ENCODE measurements around the gene LRP1B.
"Not testable (repeated sequence)": the region's sequence is repeated elsewhere in the genome, so short reads cannot be mapped to it uniquely, and the experiment has no call there.

LRP1B gene

DNA sequence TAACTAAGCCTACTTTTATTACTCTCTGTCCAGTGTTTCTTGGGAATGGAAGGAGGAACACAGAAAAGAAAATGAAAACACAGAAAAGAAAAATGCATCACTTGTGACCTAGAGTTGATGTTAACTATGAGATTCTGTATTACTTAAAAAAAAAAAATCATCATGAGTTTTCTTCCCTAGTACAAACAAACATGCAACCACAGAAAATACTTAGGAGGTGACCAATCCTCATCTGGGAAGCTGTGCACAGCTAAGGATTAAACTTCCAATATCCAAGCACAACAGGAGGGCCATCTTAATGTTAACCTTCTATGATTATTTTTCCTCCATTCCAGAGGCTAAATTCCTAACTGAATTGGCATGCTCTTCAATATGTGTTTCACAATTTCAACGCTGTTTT, 1140.4 kb downstream of the LRP1B start:
- DNase-seq: no peak

DNA sequence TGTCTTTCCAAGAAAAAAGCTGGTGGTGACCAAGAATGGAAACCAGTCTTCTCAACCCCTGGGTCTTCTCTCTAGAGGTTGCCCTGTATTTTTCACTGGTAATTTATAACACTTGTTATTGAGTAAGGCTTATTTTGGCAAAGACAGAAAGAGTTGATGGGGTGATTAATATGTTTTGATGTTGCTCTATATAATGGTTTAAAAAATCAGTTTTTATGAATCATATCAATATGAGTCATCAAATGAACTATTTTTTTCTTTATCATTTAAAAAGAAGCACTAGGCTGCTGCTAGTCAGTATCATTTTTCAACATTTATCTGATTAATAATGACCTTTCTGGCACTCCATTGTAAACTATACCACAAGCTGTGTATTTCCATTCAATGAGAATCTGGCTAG, 1142.2 kb downstream of the LRP1B start:
- DNase-seq: no peak

- no peak for DNase-seq
Observed at GRCh38 chr2:140986456-140986855, 1144.4 kb downstream of the LRP1B start.

- DNase-seq: peak in 1 of 4 experiments; percentile 22
Observed at GRCh38 chr2:140975237-140975636, 1155.6 kb downstream of the LRP1B start.

DNA sequence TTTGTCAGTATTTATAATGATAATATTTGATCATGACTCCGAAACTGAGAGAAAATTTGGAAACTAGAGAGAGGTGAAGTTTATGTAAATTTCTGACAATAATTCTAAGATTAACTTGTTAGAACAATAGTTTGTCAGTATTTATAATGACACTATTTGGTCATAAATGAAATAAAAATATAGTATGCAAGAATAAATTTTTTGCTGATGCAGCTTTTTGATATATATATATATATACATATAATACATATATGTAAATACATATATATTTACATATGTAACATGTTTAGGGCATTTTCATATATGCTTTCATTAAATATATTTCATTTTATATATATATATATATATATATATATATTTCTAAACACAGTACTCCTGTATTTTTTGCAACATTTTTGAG, 1158.1 kb downstream of the LRP1B start:
- DNase-seq: no peak

GRCh38 chr2:140964324-140964723, 1166.5 kb downstream of the LRP1B start:
- not testable (repeated sequence) for DNase-seq

DNA sequence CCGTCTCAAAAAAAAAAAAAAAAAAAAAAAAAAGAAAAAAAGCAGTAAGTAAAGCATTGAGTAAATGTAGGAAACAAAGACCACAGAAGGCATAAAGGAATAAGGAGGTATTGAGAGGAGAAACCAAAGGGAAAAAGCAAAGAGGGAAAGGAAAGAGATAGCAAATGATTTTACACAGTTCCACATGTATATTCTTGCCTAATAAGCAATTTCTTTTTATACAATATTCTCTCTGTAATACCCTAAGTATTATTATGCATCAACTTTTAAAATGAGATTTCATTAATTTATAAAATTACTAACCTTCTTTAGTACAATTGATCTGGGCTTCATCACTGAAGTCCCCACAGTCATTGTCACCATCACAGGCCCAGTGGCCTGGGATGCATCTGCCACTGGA, 1180.9 kb downstream of the LRP1B start:
- no peak for DNase-seq

GRCh38 chr2:140947236-140947635, 1183.6 kb downstream of the LRP1B start:
- DNase-seq: no peak

DNA sequence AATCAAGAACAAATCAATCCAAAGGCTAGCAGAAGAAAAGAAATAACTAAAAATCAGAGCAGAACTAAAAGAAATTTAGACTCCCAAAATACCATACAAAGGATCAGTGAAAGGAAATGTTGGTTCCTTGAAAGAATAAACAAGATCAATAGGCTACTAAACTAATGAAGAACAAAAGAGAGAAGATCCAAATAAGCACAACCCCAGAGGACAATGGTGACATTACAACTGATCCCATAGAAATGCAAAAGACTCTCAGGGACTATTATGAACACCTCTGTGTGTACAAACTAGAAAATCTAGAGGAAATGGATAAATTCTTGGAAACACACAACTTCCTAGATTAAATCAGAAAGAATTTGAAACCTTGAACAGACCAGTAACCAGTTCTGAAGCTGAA, 1186.9 kb downstream of the LRP1B start:
- no peak for DNase-seq

GRCh38 chr2:140942284-140942683, 1188.5 kb downstream of the LRP1B start:
- DNase-seq: no peak

DNA sequence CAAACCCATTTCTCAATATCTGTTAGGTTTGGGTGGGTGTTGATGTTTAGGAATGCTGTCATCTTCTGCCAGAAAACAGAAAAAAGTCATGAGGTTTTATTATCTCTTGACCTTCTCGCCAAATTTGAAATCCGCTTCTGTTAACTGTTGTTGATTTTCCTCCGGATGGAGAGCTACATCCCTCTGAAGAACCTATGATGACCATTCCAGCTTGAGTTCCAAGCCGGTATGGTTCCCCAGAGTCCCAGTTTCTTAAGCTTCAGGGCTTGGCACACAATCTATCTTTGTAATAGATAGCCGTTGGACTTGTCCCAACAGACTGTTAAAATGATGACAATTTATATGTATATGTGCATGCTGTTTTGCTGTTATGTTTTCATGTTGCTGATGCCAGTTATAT, 1201.0 kb downstream of the LRP1B start:
- DNase-seq: peak in 2 of 4 experiments; percentile 27 to 48

DNA sequence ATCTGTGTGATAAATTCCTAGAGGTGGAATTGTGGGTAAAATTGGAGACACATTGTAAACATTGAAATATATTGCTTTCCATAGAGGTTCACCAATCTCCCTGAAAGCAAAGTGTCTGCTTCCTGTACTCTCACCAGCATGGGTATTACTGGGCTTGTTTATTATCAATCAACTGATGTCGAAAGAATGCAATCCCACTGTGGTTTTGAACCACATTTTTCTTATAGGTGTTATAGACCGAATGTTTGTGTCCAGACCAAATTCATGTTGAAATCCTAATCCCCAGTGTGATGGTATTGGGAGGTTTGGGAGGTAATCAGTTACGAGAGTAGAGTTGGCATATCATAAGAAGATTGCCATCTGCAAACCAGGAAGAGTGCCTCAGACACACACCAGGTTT, 1212.4 kb downstream of the LRP1B start:
- no peak for DNase-seq

DNA sequence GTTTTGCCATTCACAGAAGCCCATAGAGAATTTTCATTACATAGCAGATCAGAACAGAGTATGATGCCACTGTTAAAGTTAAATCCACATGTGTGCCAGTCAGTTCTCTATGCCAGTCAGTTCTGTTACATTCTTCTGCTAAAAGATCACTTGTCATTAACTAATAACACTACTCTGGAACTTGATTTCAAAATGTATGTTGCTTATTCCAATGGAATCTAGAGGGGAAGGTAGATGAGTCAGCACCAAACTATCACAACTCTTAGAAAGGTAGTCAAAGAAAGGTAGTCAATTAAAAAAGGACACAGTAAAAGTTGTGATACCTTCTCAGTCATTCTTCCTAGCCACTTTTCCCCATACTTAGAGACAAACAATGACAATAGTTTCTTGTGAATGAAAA, 1214.4 kb downstream of the LRP1B start:
- DNase-seq: no peak

DNA sequence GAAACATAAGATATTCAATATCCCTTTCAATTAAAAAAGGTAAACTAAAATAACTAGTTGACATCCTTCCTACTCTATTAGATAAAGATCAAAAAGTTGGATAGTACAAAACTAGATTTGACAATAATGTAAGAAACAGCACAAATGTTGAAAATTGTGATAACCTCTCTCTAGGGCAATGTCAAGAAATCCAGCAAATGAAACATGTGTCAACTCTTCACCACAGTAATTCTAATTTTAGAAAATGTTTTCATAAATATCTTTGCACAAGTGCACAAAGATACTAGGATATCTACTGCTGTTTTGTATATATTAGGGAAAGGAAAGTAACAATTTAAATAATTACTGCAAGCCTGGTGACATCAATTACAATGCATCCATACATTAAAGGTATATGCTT, 1220.1 kb downstream of the LRP1B start:
- no peak for DNase-seq

DNA sequence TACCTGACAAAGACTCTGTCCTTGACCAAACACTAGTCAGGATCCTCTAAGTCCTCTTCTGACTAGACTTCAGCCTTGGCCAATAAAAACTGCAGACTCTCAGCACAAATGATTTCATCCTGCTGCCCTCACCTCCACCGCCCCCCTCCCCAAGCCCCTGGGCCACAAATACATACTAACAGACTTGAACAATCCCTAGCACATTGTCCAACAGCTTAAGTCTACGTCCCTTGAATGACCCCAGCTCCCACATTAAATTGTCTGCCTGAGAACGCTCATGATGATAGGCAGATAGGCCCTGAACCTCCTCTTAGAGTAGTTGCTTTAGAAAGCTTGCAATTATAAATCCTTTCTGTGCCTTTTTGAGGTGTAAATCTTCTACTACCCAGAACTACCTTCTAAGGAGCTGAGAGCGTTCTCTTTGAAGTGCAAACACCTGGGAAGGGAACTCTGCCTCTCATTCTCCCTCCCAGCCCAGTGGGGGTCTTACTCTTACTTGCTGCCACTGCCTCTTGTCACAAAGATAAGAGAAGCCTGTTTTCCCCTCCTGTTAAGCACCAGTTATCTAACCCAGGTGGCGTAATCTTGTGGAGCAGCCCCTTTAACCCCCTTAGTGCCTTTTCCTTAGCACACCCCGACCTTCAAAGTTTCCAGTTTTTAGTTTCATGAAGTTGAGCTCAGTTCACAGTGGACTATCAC, 1225.6 kb downstream of the LRP1B start:
- no peak for DNase-seq

DNA sequence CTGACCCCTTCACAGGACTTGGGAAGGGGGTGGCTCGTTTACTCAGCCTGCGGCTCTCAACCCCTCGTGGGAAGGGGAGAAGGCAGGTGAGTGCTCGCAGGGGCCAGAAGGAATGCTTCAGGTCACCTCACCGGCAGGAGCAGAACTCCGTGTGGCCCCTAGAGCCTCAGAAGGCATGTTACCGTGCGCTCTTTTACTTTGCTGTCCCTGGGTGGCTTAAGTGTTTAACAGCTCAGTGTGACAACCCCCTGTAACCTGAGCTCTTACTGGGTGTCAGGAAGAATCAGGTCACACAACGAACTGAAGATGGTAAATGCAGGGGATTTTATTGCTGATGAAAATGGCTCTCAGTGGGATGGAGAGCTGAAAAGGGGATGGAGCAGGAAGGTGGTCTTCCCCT, 1235.4 kb downstream of the LRP1B start:
- no peak for DNase-seq

GRCh38 chr2:140893685-140894084, 1237.1 kb downstream of the LRP1B start:
- DNase-seq: no peak

DNA sequence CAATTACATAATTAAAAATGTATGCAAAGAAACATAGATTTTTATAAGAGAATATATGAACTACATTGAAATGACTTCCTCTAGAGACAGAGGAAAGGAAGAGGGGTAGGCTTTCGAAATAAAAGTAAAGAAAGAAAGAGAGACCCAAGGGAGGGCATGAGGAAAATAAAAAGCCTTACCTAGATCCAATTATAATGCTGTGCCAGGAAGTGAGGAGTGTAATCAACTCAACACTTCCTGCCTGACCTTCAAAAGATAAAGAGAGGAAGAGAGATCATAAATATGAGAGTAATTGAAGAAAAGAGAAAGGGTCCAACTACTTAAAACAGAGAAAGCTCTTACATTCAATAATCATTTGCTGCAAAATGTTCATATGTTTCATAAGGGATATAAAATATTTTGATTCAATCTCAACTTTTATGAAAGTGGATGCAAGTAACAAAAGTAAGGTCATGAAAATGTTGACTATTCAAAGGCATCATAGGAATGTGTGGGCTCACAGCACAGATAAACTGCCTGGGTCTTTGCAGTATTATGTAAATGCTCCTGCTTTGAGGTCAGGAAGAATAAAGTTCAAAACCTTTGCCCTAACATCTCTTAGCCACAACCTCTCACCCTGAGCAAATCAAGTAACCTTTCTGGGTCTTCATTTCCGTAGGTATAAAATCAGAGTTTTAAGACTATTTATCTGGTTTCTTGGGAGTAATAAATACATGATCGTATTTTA, 1237.7 kb downstream of the LRP1B start:
- no peak for DNase-seq

- no peak for DNase-seq
Observed at GRCh38 chr2:140892436-140892835, 1238.4 kb downstream of the LRP1B start.

DNA sequence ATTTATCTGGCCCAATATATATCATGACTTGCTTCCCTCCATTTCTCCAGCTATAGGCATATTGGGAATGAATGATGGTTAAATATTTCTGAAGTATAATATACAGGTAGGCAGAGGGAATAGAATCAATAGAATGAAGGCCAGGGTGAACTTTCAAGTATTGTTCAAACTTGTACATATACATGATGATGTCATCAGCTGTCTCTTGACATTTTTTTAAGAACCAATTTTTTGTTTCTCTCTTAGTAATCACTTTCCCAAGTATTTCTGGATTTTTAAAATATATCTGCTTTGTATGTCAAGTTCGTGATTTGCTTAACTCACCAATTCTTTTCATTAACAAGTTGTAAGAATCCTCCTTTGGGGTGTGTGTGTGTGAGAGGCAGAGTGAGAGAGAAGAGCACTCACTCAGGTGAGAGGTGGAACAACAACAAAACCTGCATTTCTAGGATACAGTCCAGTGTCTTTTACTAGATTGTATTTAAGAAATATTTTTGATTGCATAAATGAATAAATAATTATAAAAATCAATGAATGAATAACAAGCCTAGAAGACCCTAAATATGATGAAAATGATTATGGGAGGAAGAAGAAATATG, 1239.1 kb downstream of the LRP1B start:
- DNase-seq: no peak

DNA sequence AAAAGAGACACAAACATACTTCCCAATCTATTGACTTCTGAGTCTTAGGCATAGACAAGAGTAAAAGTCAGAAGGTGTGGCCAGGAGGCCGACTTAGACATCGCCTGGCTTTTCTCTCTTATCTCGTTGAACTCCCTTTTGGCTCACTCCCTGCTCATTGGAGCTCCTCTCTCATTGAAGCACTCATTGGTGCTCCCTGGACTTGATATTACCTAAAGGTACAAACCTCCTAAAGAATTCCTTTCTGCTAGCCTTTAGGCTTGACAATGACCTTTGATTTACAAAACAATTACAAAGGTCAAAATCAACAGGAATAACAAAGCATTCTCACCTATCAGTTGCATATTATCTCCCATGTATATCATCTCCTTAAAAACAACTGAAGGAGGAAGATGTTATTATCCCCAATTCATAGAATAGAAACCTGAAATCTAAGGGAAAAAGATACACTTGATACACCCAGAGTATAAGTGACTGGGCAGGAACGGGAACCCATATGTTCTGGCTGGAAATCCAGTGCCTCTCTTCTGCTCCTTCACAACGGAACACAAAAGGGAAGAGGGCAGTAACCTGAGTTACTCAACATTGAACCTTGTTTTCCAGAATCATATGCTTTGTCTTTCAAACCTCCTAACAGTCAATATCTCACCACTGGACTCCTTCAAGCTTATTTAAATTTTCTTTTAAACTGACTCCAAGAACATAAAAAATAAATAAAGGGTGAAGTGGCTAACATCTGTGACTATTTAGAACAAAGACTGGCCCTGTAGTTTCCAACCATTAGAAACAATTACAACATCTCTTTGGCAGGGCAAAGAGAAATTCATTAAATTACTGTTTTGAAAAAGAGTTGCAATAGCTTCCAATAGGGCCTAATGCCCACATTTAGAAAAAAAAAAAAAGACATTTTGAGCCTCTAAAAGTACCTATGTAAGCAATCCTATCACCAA, 1247.9 kb downstream of the LRP1B start:
- DNase-seq: no peak

GRCh38 chr2:140880573-140880972, 1250.2 kb downstream of the LRP1B start:
- no peak for DNase-seq

GRCh38 chr2:140876015-140876414, 1254.8 kb downstream of the LRP1B start:
- DNase-seq: no peak
